Measurements from ENCODE around the gene SPATA32. TPM values are rescaled to one million over a fixed set of nuclear protein-coding genes. Genes with fewer than 3 reads are reported as not detected.

The SPATA32 gene
- total RNA-seq, 1 experiment from 2014 or later, result 0.48 TPM

- TF ChIP-seq CTCF (conservative IDR thresholded peaks at IDR 0.05), result no peak
- TF ChIP-seq EZH2 (IDR thresholded peaks at IDR 0.05; ENCODE audit: low read depth), result no peak
- H4K20me1 ChIP-seq (ENCODE audit: insufficient read depth), result peaks cover 4% of the 10 kb centered on the region; the same call in 1 of the 2 replicates
- intact Hi-C loops (cut with micrococcal nuclease; ENCODE audit: unreplicated experiment), result no loop called here
- H3K4me2 ChIP-seq, result no peak overlapping the region
- BruUV-seq (replicated peaks), result no TSS peak
- H3K4me3 ChIP-seq, result no peak overlapping the region
- H3K27ac ChIP-seq, result no peak overlapping the region
- POLR2A ChIA-PET (ENCODE audit: unreplicated experiment), result no interaction called here
- DNase-seq, result no peak
- peaks cover 44% of the 10 kb centered on the region for H3K36me3 ChIP-seq (ENCODE audit: low read depth)
- CTCF ChIA-PET, result interaction anchor here (0.6 kb wide), 1 partner anchor 12 kb away, joined by 4 read pairs; no protein-coding TSS in a partner anchor
- H3K79me2 ChIP-seq (ENCODE audit: low read depth), result peaks cover 36% of the 10 kb centered on the region
- H3K27me3 ChIP-seq (ENCODE audit: insufficient read depth, low read depth), result no peaks in the 10 kb centered on the region
- H3K9me3 ChIP-seq (ENCODE audit: insufficient read depth, low read depth), result no peaks in the 10 kb centered on the region
- no peak overlapping the region for H2AFZ ChIP-seq
- peaks cover 46% of the 10 kb centered on the region for H3F3A ChIP-seq (ENCODE audit: insufficient read depth, low read depth)
- H3K9me2 ChIP-seq (ENCODE audit: insufficient read depth), result no peaks in the 10 kb centered on the region
- H3K4me1 ChIP-seq (replicated peaks; ENCODE audit: insufficient read depth), result peaks cover 17% of the 10 kb centered on the region
Observed at GRCh38 chr17:45288825-45289224, 26.9 kb upstream of the SPATA32 start.

GRCh38 chr17:45287526-45288500 is 25.9 kb upstream of the SPATA32 start:
- no peak for DNase-seq
- no peak overlapping the region for H3K4me3 ChIP-seq
- H3K27ac ChIP-seq, result no peak overlapping the region
- peaks cover 27% of the 10 kb centered on the region for H3K79me2 ChIP-seq (ENCODE audit: low read depth)
- POLR2A ChIA-PET (ENCODE audit: unreplicated experiment), result no interaction called here
- no peak overlapping the region for H2AFZ ChIP-seq
- H3F3A ChIP-seq (ENCODE audit: insufficient read depth, low read depth), result peaks cover 39% of the 10 kb centered on the region
- peaks cover 54% of the 10 kb centered on the region for H3K36me3 ChIP-seq (ENCODE audit: low read depth)
- intact Hi-C loops (cut with micrococcal nuclease; ENCODE audit: unreplicated experiment), result no loop called here
- H3K9me2 ChIP-seq (ENCODE audit: insufficient read depth), result no peaks in the 10 kb centered on the region
- BruUV-seq (replicated peaks), result no TSS peak
- CTCF ChIA-PET, result interaction anchor here (0.6 kb wide), 1 partner anchor 11 kb away, joined by 4 read pairs; no protein-coding TSS in a partner anchor
- peaks cover 4% of the 10 kb centered on the region; the same call in 1 of the 2 replicates for H4K20me1 ChIP-seq (ENCODE audit: insufficient read depth)
- TF ChIP-seq CTCF (conservative IDR thresholded peaks at IDR 0.05) (no peak), EZH2 (IDR thresholded peaks at IDR 0.05; ENCODE audit: low read depth) (no peak)
- H3K9me3 ChIP-seq (ENCODE audit: insufficient read depth, low read depth), result no peaks in the 10 kb centered on the region
- no peak overlapping the region for H3K4me2 ChIP-seq
- H3K4me1 ChIP-seq (replicated peaks; ENCODE audit: insufficient read depth), result peaks cover 7% of the 10 kb centered on the region
- no peaks in the 10 kb centered on the region for H3K27me3 ChIP-seq (ENCODE audit: insufficient read depth, low read depth)

GRCh38 chr17:45286286-45286685 is 24.4 kb upstream of the SPATA32 start:
- Histone ChIP-seq H3K4me1 (replicated peaks; ENCODE audit: insufficient read depth) (no peaks in the 10 kb centered on the region), H3K9me3 (ENCODE audit: insufficient read depth, low read depth) (no peaks in the 10 kb centered on the region), H2AFZ (no peak overlapping the region), H3K27ac (no peak overlapping the region), H3K27me3 (ENCODE audit: insufficient read depth, low read depth) (no peaks in the 10 kb centered on the region), H3K79me2 (ENCODE audit: low read depth) (peaks cover 12% of the 10 kb centered on the region), H3F3A (ENCODE audit: insufficient read depth, low read depth) (peaks cover 45% of the 10 kb centered on the region), H4K20me1 (ENCODE audit: insufficient read depth) (peaks cover 4% of the 10 kb centered on the region; the same call in 1 of the 2 replicates), H3K9me2 (ENCODE audit: insufficient read depth) (no peaks in the 10 kb centered on the region), H3K36me3 (ENCODE audit: low read depth) (peaks cover 53% of the 10 kb centered on the region), H3K4me2 (no peak overlapping the region), H3K4me3 (no peak overlapping the region)
- ChIA-PET CTCF (no interaction called here), POLR2A (ENCODE audit: unreplicated experiment) (interaction anchor here (0.6 kb wide), 1 partner anchor 56 kb away, joined by 8 read pairs; no protein-coding TSS in a partner anchor)
- no peak for DNase-seq
- intact Hi-C loops (cut with micrococcal nuclease; ENCODE audit: unreplicated experiment), result no loop called here
- no TSS peak for BruUV-seq (replicated peaks)
- TF ChIP-seq CTCF (conservative IDR thresholded peaks at IDR 0.05), result no peak
- TF ChIP-seq EZH2 (IDR thresholded peaks at IDR 0.05; ENCODE audit: low read depth), result no peak

Measured in PC-9 (cell line).